Measurements from ENCODE around the gene CACNA1I.

DNA sequence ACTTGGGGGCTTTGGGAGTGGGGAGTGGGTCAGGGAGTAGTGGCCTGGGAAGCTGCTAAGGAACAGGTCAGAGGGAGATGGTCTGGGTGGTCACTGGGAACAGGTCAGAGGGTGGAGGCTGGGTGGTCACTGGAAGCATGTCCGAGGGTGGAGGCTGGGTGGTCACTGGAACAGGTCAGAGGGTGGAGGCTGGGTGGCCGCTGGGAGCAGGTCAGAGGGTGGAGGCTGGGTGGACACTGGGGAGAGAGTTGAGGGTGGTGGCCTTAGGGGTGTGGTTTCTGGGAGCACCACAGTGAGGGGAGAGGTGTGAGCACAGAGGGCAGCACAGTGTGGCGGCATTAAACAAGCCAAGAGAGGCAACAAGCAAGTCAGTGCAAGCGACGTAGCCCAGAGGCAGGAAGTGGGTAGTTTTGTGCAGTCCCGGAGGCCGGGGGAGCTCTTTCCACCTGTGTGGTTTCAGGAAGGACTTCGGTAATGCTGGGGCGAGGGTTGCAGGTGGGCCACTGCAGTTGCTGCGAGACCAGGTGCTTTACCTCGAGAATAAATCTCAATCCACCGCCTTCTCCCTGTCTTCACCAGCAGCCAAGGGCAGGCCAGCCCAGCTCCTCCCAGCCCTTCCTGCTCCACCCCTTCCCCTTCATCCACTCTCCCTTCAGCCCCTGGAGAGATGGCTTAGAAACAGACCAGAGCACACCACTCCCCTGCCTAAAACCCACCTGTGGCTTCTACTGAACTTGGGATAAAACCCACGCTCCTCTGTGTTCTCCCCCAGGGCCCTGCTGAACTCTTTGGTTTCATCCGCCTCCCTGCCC lies 3.2 kb upstream of the CACNA1I start:
- TF ChIP-seq ZFP37 (tag by site-specific recombination; IDR thresholded peaks at IDR 0.05) (no peak), SP2 (tag by site-specific recombination; IDR thresholded peaks at IDR 0.05) (no peak), ZBTB17 (tag by site-specific recombination; IDR thresholded peaks at IDR 0.05) (no peak), AEBP2 (tag by site-specific recombination; IDR thresholded peaks at IDR 0.05; ENCODE audit: borderline replicate concordance) (no peak)

Data from HEK293 (cell line).